SW480 (cell line): ENCODE data around the gene BMPR2.

Experiments used
- DNase-seq: peaks from one replicate; pipeline ENCODE4 v3.0.0-alpha.2; 2016; ENCODE audit warnings: low spot score

BMPR2 gene

GRCh38 chr2:202604699-202605098 is 228.6 kb downstream of the BMPR2 start:
- DNase-seq: no peak

DNA sequence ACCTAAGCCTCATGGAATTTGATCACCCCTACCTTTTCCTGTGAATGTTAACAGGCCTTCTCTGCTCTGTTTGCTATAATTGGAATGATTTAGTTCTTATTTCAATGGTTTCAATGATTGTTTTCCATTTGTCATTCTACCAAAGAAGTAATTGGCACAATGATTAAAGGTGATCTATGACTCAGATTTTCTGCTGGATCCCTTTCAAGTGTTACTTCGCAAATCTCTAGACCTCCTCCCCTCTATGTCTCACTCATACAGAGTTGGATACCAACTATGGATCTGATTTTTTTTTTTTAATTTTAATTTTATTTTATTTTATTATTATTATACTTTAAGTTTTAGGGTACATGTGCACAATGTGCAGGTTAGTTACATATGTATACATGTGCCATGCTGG is 229.0 kb downstream of the BMPR2 start:
- no peak for DNase-seq

DNA sequence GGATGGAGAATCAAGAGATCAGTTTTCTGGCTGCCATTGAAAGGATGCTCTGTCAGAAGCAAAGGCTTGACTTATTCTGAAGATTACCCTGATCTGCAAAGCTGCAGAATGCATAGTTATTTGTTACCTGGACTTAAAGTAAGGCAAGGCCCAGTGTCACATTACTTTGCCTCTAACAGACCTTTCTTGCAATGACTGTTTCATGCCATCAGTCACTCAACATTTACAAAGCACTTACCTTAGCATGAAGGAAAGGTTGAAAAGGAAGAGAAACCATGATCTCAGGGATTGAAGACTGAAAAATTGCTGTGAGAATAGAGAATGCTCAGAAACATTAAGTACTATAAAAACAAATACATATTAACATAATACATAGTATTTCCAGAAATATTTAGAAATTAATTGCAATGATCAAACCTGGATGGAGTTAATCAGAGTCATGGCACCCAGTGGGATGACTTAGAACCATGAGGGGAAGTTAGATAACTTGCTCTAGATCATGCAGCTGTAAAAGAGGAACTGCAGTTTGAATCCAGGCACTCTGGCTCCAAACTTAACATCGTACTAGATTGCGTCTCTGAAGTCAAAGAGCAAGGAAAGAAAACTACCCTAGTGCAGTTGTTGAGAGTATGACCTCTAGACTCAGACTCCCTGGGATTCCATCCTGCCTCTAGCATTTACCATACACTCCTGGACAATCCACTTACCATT is 232.2 kb downstream of the BMPR2 start:
- no peak for DNase-seq

GRCh38 chr2:202609381-202610145 is 233.4 kb downstream of the BMPR2 start:
- no peak for DNase-seq

DNA sequence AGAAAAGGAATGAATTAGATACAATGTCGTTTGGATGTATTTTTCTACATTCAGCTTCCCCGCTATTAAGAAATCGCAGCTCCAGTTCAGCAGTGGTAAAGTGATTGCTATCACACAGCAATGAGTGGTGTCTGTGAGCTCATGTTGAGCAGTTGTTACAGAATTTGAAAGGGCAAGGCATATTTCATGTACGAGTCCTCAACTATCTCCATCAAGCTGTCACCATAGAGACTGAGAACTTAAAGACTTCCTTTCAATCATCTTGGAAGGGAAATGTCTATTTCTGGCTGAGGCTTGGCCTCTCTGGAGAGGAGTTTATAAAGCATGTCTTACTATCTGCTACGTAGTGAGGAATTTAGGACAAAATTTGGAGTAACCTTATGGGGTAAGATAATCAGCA is 234.3 kb downstream of the BMPR2 start:
- DNase-seq: no peak

DNA sequence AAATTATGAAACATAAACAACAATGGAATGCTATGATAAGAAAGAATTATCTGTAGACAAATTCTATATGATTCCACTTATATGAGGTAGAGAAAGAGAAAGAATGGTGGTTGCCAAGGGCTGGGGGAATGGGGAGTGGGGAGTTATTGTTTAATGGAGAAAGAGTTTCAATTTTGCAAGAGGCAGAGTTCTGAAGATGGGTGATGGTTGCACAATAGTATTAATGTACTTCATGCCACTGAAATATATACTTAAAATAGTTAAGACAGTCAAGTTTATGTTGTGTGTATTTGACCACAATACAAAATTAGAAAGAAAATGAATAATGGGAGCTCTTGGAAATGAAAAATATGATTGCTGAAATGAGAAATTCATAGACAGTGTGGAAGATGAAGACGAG is 236.0 kb downstream of the BMPR2 start:
- DNase-seq: no peak

DNA sequence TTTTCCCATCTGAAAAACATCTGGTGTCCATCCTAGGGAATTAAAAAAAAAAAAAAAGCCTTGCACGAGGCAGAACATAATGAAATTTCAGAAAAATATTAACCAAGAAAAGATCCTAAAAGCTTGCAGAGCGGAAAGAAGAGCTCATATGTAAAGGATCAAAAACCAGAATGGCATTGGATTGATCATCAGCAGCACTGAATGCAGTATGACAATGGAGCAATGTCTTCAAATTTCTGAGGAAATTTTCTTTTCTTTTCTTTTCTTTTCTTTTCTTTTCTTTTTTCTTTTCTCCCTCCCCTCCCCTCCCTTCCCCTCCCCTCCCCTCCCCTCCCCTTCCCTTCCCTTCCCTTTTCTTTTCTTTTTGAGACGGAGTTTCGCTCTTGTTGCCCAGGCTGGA is 237.4 kb downstream of the BMPR2 start:
- DNase-seq: no peak
